Measurements from ENCODE around the gene RIBC2.

GRCh38 chr22:45459235-45459634 lies 45.7 kb downstream of the RIBC2 start:
- TF ChIP-seq JUND (IDR thresholded peaks at IDR 0.05; ENCODE audit: low read depth, low read length): no peak
- no peak for TF ChIP-seq POLR2A (IDR thresholded peaks at IDR 0.05; ENCODE audit: low read depth, low read length)
- TF ChIP-seq, protein P1, sequence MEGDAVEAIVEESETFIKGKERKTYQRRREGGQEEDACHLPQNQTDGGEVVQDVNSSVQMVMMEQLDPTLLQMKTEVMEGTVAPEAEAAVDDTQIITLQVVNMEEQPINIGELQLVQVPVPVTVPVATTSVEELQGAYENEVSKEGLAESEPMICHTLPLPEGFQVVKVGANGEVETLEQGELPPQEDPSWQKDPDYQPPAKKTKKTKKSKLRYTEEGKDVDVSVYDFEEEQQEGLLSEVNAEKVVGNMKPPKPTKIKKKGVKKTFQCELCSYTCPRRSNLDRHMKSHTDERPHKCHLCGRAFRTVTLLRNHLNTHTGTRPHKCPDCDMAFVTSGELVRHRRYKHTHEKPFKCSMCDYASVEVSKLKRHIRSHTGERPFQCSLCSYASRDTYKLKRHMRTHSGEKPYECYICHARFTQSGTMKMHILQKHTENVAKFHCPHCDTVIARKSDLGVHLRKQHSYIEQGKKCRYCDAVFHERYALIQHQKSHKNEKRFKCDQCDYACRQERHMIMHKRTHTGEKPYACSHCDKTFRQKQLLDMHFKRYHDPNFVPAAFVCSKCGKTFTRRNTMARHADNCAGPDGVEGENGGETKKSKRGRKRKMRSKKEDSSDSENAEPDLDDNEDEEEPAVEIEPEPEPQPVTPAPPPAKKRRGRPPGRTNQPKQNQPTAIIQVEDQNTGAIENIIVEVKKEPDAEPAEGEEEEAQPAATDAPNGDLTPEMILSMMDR (IDR thresholded peaks at IDR 0.05 in 2 of 3, conservative IDR thresholded peaks at IDR 0.05 in 1 of 3; ENCODE audit: control insufficient read depth in 2 of 3, extremely low read depth in 1 of 3, insufficient read depth in 1 of 3, low read depth in 3 of 3, low read length in 3 of 3): no peak
- TF ChIP-seq TCF3 (IDR thresholded peaks at IDR 0.05; ENCODE audit: borderline replicate concordance, insufficient read depth, low read depth, low read length): no peak
- no peak for TF ChIP-seq ZNF24 (IDR thresholded peaks at IDR 0.05)
- TF ChIP-seq RB1 (IDR thresholded peaks at IDR 0.05; ENCODE audit: borderline replicate concordance): no peak
